GM18502 (cell line): ENCODE measurements around the gene KCNJ10.
A peak's percentile ranks its signal among the peaks of the same experiment; 100 is the strongest.

Experiments
- ATAC-seq: cut with Tn5 transposase; IDR thresholded peaks from one replicate; pipeline ENCODE4 v1.9.1; 2021; ENCODE audit warnings: mild to moderate bottlenecking; ENCODE audit not compliant: unreplicated experiment, poor library complexity

Gene KCNJ10

DNA sequence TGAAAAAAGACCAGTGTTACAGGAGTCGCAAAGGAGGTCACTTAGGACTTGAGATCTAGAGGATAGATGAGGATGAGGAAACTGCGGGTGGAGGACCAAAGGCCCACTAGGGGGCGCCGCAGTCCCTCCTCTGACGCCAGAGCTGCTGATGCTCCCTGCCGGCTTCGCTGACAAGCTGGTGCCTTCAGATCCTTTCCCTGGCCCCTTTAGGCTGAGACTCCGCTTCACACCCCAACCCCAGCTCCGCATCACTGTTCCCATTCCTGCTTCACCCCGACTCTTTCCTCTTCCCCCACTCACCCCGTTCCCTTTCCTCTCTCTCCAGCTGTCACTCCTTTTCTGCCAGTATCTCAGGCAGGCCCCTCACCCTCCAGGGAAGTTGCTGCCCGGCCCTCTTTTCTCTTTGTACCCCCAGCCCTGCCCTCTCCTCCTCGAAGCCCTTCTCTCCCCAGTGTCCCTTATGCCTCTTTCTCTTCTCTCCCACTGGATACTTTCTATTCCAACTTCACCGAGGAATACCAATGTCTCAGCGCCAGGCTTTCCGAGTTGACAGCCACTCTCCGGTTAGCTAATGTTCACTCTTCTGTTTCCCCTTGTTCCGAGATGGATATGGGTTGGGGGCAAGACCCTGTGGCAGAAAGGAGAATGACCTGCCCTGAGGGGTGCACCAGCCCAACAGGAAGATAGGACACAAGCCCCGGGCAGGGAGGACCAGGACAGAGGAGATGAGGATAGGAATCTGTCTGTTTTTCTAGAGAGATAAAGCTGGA lies 15.9 kb upstream of the KCNJ10 start:
- no peak for ATAC-seq

DNA sequence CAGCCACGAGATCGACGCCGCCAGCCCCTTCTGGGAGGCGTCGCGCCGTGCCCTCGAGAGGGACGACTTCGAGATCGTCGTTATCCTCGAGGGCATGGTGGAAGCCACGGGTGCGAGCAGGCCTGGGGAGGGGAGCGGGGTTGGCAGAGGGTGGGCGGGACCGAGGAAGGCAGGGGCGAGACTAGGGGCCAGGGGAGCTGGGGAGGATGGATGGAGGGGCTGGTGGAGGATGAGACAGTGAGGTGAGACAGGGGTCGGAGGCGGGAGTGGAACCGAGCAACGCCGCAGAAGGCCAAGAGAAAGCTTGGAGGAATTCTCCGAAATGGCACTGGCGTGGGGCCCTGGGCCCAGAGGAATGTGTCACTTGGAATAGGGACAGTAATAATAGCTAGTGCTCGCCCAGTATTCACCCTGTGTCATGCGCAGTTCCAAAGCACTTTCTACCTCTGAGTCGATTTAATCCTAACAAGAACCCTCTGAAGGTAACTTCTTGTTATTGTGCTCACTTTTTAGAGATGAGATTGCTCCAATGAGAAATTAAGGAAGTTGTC lies 14.9 kb upstream of the KCNJ10 start:
- ATAC-seq, result no peak

DNA sequence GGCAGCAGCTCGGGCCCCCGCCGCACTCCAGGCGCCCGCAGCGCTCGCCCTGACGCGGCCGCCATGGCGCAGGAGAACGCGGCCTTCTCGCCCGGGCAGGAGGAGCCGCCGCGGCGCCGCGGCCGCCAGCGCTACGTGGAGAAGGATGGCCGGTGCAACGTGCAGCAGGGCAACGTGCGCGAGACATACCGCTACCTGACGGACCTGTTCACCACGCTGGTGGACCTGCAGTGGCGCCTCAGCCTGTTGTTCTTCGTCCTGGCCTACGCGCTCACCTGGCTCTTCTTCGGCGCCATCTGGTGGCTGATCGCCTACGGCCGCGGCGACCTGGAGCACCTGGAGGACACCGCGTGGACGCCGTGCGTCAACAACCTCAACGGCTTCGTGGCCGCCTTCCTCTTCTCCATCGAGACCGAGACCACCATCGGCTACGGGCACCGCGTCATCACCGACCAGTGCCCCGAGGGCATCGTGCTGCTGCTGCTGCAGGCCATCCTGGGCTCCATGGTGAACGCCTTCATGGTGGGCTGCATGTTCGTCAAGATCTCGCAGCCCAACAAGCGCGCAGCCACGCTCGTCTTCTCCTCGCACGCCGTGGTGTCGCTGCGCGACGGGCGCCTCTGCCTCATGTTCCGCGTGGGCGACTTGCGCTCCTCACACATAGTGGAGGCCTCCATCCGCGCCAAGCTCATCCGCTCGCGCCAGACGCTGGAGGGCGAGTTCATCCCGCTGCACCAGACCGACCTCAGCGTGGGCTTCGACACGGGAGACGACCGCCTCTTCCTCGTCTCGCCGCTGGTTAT lies 14.2 kb upstream of the KCNJ10 start:
- ATAC-seq, result peak; percentile 69

DNA sequence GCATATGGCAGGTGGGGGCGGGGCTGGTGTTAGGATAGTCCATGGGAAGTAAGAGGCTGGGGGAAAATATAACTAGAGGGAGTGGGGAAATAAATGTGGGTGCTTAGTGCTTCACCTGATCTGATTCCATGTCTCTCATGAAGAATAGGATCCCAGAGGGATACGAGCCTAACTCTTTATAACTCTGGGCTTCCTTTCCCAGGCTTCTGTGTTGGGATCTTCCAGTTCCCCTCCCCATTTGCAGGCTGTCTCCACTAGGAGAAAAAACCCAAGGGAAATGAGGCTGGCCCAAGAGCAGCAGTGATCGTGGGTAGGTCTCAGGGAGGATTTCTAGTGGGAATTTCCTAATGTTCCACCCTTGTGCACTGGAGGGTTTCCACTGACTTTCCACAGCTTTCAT lies 13.0 kb upstream of the KCNJ10 start:
- ATAC-seq, result no peak

DNA sequence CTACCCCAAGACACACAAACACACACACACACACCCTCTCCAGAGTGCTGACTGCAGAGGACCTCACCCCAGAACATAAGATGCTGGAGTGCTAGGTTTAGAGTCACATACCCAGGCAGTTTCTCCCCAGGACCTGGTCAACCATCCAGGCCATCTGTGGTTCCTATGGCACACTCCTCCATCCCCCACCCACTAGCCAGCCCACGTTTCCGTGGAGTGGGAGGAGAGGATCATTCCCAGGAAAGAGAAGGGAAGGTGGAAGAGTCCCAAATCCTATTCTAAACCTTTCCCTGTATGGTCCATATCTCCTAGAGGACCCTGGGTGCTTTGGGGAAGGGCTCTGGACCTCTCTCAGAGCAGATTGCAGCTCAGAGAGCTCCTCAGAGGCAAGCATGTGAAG lies 12.5 kb upstream of the KCNJ10 start:
- no peak for ATAC-seq

DNA sequence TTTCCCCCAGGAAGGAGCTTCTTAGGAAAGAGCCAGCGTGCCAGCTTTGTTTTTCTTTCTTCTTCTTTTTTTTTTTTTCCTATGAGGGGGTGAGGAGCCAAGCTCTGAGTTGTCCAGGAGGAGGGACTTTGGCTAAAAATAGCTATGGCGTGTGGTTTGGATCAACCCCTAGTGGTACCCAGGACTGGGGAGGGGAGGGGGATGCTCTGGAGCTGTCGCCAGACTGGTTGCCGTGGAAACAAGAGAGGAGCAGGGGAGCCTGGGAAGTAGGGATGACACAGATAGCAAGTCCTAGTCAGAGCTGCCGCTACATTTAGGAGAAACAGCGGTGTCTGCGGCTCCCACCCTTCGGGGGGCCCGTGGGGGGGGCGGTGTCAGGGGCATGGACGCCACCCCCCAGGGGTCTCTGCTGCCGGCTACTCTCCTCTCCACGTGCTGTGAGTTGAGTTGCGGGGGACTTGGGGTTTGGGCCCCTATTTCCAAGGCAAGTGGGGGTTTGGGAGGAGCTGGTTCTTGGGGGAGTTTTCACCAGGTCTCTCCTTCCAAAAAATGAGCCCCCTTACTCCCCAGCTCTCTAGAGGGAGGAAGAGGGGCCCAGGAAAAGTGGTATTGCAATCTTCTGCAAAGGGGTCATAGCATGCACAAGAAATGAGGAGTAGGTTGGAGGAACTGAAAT lies 11.4 kb upstream of the KCNJ10 start, which contains the start of gene KCNJ9:
TSS of gene KCNJ9 (plus strand) at position 278 of the 676 bp plus-strand sequence. CDS start 2,493 bp downstream, outside the sequence.
- no peak for ATAC-seq

DNA sequence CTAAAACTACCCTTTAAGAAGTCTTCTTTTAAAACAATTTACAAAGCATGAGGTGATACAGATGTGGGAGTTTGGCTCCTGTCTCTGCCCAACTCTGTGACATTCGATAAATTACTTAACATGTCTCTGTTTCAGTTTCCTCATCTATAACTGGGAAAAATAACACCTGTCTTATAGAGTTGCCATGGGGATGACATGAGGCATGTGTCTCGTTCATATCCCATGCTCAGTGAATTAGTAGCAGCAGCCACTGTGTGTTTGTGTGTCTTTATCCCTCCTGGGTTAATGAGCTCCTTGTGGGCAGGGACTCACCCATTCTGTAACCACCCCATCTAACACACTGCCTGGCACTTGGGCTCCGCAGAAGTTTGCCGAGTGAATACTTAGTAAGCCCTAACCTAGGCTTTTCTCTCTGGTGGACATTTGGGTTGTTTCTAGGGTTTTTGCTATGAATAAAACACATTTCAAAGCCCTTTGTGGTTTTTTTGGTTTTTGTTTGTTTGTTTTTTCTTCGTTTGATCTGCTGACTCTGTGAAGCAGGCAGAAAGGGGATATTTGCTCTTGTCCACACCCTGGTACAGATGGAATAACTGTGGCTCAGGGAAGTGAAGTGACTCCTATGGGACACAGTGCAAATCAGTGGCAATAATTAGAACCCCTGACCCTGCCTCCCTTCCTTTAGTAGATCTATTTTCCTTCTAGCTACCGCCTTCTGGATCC lies 10.6 kb upstream of the KCNJ10 start:
- ATAC-seq, result no peak

DNA sequence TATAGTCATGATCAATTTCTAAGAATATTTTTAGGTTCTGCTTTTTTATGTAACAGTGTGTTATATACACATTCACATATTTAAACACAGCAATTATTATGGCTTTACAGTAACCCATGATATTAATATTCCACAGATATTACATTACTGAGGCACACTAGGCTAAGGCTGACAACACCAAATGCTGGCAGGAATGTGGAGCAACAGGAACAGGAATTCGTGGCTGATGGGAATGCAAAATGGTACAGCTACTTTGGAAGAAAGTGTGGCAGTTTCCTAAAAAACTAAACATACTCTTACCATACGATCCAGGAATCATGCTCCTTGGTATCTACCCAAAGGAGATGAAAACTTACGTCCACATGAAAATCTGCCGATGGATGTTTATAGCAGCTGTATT lies 9.5 kb upstream of the KCNJ10 start:
- no peak for ATAC-seq

DNA sequence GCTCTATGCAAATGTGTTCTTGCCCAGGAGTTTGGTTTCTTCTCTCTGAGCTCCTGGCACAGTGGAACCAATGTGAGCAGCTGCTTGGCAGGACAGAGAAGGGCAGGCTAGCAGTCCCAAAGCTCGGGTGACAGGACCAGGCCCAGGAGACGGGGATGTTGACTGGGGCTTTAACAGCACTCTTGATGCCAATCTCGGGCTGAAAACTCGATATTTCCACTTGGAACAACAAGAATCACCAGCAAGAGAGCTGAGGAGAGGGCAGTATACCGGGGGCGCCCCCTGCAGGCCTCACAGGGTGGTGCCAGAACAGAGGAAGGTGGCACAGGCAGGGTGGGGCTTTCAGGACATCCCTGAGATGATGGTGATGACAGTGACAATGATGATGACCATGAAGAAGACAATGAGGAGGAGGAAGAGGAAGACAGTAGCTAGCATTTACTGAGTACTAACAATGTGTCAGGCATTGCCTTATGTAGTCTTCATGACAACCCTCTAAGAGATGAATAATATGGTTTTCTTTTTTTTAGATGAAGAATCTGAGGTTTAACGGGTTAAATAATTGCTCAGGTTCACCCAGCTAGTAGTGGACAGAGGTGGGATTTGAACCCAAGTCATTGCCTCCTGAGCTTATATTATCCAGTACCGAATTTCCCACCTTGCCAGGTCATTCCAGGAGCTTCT lies 8.7 kb upstream of the KCNJ10 start:
- ATAC-seq, result peak; percentile 70

DNA sequence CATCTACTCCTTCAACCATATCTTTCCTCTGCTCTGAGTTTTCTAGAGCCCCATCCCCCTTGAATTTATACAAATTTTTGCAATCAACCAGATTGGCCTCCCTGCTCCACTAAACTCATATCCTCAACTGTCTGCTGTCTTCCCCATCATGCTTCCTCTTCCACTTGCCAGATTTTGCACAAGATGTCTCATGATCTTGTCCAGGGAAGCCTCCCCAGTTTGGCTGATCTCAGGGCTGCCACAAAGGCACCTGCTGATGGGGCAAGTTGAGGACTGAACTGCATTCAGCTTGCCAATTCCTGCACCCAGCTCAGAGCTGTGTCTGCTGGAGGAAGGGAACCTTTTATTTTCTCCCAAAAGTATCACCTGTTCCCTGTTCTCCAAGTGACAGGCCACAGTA lies 7.5 kb upstream of the KCNJ10 start:
- ATAC-seq, result no peak

DNA sequence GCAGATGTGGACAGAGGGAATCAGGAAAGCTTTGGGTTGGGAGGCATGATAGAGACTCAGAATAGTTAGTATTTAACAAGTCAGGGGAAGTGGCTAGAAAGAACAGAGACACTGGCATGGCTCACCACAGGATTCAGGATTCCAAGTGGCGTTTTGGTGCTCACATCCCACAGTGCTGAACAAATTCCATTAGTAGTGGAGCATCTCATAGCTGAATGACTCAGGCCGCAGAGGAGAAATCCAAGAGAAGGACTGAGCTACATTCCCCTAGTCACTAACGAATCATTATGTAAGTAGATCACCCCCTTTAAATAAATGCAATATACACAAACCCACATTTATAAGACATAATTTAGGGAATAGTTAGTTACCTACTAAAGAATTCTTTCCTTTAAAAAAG lies 6.3 kb upstream of the KCNJ10 start:
- ATAC-seq, result no peak

DNA sequence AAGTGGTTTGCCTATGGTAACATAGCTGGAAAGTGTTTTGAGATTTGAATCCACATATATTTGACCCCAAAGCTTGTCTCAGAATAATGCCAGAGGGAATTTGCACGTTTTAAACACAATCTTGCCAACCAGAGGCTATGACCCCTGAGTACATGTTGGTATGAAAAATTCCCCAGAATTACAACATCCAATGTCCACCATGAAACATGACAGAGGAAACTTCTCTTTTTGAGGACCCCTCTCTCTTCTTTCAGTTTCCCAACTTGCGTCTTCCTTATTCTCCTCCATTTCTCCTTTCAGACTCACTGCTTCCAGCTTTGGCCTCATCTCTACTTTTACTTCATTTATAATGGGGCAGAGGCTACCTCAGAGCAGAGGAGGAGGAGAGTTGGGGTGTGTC lies 5.9 kb upstream of the KCNJ10 start:
- ATAC-seq, result no peak

DNA sequence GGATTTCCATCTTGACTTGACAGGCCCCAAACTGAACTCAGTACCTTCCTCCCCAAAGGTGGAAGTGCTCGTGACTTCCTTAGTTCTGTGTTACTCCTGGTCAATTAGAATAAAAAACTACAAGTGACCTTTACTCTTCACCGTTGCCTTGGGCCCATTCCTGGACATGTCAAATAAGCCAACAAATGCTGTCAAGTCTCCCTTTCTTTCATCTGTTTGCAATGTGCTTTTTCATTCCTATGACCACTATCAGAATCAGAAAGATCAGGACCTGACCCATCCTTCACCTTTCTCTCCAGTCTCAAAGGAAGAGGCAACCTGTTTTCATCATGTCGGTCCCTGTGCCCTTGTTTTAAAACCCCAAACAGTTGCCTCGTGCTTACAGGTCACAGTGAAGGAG lies 4.9 kb upstream of the KCNJ10 start:
- ATAC-seq, result no peak

DNA sequence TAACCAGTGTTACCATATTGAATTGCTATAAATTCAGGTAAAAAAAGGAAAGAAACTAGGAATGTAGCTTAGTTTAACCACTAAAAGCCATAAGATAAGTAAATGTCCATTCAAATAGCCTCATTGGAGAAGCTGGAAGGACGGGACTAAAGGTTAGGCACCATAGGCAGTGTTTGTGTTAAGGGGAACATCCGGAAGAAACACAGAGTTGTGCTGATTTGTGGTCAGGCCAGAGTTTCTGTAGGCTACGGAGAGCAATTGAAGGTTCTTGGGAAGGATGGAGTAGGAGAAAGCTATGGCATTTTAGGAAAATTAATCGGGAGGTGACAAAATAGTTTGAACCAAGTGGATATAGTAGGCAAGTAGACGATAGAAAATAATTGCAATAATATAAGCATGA lies 1.3 kb upstream of the KCNJ10 start:
- no peak for ATAC-seq

DNA sequence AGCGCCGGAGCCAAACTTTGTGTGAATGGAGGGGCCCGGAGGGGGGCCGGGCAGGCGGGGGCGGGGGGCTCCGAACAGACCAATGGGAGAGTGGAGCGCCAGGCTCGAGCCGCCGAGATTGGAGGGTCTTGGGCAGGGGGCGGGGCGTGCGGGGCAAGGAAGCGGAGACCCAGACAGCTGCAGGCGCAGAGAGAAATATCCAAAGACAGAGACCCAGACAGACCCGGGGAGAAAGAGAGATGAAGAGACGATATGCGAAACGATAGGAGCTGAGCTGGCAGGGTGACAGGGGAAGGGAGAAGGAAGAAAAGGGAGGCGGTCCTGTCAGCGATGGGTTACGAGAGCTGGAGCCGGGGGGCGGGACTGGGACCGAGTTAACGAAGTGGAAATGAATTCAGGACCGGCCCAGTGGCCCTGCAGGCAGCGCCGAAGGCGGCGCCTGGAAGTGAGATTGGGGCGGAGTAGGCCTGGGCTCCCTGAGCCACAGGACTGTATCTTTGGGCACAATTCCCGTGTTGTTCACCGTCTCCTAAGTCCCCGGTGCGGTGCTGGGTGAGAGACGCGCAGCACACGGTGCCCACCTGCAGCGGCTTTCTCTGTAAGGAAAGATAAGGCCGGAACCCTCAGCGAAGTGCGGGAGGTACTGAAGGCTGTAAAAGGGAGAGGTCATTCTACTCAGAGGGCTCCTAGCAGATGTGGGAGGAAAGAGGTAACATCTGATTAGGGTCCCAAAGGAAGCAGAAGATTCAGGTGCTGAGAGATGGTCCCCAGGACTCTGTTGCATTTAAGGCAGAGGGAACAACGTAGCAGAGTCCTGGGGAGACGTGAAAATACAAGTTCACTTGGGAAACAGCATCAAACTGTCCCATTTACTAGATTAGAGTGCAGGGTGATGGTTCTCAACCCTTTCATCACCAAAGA lies 543 bp upstream of the KCNJ10 start:
- peak; percentile 58 for ATAC-seq

DNA sequence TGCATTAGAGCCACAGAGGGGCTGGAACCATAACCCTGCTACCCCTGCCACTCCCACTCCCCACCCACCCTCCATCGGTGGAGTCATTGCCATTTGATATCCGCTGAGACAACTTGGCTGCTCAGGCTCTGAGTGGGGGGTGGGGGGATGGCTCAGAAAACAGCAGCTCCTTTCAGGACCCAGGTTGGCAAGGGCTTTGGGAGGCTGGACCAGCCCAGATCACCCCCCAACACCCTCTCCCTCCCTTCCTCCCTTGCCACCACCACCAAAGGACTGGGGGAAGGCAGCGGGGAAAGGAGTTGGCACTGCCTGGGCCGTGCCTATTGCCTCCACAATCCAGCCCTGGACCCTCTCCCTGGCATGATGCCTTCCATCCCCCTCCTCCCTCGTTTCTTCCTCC lies 1.7 kb downstream of the KCNJ10 start:
- no peak for ATAC-seq

DNA sequence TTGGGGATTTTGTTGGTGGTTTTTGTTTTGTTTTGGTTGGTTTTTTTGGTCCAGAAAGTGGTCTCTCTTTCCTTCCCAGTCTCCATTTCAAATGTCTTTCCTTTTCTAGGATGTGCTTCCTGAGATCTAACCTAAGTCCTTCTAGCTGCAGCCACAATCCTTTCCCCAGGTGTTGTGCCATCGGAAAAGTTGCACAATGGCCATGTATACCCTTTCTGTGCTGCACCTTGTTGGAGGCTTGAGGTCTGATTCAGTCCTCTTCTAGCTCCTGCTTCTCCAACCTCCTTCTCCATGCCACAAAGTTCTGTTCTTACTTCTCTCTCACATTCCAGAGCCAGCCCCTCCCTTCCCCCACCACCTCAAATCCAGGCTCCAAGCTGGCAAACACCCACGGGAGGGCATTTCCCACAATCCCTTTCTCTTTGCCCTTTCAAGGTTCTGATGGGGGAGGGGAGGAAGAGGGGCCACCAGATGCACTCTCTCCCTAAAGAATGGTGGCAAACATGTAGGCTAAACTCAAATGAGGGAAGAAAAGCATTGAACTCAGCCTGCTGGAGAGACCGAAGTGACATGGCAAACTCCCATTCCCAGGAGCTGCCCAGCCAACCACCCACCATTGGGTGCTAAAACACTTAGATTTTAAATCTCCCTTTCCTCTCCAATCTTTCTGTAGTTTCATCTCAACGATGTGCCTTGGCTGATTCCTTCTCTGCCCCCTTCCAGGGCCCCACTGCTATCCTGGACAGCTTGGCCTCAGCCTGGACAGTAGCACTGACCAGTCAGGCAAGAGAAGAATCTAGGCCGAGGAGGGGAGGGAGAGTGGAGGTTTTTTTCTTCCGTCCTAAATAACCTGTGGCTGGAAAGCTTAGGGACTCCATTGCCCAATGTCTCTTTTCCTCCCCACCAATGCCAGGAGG lies 2.9 kb downstream of the KCNJ10 start:
- no peak for ATAC-seq

DNA sequence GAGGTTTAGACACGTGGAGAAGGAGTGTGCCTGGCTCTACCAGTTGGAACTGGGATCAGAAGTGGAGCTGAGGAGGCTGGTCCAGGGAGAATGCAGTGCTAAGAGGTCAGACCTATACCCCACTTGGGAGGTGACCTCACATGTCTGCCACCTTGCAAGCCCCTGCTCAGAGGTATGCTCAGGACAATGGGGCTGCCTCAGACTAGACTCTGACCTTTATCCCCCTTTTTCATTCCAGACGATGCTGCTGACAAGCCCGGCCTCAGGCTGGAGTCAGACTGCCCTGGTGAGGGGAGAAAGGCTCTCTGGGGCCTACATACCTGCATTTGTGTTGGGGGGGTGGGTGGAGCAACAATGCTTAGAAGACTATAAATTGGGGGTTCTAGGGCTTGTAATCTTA lies 5.2 kb downstream of the KCNJ10 start:
- ATAC-seq, result no peak
